ENCODE results near the gene OPCML. TPM values are rescaled to one million over a fixed set of nuclear protein-coding genes. Genes with fewer than 3 reads are reported as not detected.
A peak's percentile ranks its signal among the peaks of the same experiment; 100 is the strongest.

OPCML gene
- total RNA-seq, 1 donor from 2014 or later = 4.1 TPM

- no peaks in the 10 kb centered on the region for H3K9me3 Mint-ChIP-seq (ENCODE audit: unreplicated experiment)
- H3K4me3 Mint-ChIP-seq (ENCODE audit: unreplicated experiment) = no peak overlapping the region
- no peaks in the 10 kb centered on the region for H3K36me3 Mint-ChIP-seq (ENCODE audit: low read depth, unreplicated experiment)
- peaks cover 6% of the 10 kb centered on the region for H3K27me3 Mint-ChIP-seq (ENCODE audit: unreplicated experiment)
- peaks cover 24% of the 10 kb centered on the region for H3K4me1 Mint-ChIP-seq (ENCODE audit: unreplicated experiment)
- no peak for DNase-seq (ENCODE audit: low spot score)
- TF ChIP-seq, protein P1, sequence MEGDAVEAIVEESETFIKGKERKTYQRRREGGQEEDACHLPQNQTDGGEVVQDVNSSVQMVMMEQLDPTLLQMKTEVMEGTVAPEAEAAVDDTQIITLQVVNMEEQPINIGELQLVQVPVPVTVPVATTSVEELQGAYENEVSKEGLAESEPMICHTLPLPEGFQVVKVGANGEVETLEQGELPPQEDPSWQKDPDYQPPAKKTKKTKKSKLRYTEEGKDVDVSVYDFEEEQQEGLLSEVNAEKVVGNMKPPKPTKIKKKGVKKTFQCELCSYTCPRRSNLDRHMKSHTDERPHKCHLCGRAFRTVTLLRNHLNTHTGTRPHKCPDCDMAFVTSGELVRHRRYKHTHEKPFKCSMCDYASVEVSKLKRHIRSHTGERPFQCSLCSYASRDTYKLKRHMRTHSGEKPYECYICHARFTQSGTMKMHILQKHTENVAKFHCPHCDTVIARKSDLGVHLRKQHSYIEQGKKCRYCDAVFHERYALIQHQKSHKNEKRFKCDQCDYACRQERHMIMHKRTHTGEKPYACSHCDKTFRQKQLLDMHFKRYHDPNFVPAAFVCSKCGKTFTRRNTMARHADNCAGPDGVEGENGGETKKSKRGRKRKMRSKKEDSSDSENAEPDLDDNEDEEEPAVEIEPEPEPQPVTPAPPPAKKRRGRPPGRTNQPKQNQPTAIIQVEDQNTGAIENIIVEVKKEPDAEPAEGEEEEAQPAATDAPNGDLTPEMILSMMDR (IDR thresholded peaks at IDR 0.05; ENCODE audit: unreplicated experiment) = no peak
- H3K27ac Mint-ChIP-seq (ENCODE audit: unreplicated experiment) = no peak overlapping the region
Observed at GRCh38 chr11:133559833-133560471, 27.7 kb upstream of the OPCML start.

DNA sequence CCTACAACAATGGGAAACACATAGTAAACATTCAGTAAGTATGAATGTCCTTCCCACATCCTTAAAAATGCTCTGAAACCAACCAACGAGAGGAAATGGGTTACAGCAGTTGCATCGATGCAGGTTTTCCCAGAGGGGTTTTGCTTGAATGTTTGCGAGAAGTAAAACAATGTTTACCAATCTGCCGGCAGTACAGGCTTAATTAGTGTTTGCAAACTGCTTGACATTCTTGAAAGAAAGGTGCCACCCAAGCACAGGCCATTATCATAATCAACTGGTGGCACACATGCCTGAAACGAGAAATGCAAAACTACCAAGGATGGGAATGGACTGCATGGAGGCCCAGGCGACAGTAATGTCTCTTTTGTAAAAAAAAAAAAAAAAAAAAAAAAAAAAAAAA lies 27.1 kb upstream of the OPCML start:
- Mint-ChIP-seq H3K36me3 (ENCODE audit: low read depth, unreplicated experiment) (no peaks in the 10 kb centered on the region), H3K4me1 (ENCODE audit: unreplicated experiment) (peaks cover 26% of the 10 kb centered on the region), H3K9me3 (ENCODE audit: unreplicated experiment) (no peaks in the 10 kb centered on the region), H3K4me3 (ENCODE audit: unreplicated experiment) (no peak overlapping the region), H3K27ac (ENCODE audit: unreplicated experiment) (no peak overlapping the region), H3K27me3 (ENCODE audit: unreplicated experiment) (peaks cover 8% of the 10 kb centered on the region)
- DNase-seq (ENCODE audit: low spot score) = no peak
- TF ChIP-seq, protein P1 (IDR thresholded peaks at IDR 0.05; ENCODE audit: unreplicated experiment) = no peak

- peak overlapping the region; percentile 71 for H3K27ac Mint-ChIP-seq (ENCODE audit: unreplicated experiment)
- H3K4me1 Mint-ChIP-seq (ENCODE audit: unreplicated experiment) = peaks cover 38% of the 10 kb centered on the region
- no peak for DNase-seq (ENCODE audit: low spot score)
- H3K27me3 Mint-ChIP-seq (ENCODE audit: unreplicated experiment) = peaks cover 8% of the 10 kb centered on the region
- no peaks in the 10 kb centered on the region for H3K36me3 Mint-ChIP-seq (ENCODE audit: low read depth, unreplicated experiment)
- H3K4me3 Mint-ChIP-seq (ENCODE audit: unreplicated experiment) = no peak overlapping the region
- TF ChIP-seq, protein P1 (IDR thresholded peaks at IDR 0.05; ENCODE audit: unreplicated experiment) = no peak
- H3K9me3 Mint-ChIP-seq (ENCODE audit: unreplicated experiment) = no peaks in the 10 kb centered on the region
Observed at GRCh38 chr11:133555034-133555433, 22.7 kb upstream of the OPCML start.

DNA sequence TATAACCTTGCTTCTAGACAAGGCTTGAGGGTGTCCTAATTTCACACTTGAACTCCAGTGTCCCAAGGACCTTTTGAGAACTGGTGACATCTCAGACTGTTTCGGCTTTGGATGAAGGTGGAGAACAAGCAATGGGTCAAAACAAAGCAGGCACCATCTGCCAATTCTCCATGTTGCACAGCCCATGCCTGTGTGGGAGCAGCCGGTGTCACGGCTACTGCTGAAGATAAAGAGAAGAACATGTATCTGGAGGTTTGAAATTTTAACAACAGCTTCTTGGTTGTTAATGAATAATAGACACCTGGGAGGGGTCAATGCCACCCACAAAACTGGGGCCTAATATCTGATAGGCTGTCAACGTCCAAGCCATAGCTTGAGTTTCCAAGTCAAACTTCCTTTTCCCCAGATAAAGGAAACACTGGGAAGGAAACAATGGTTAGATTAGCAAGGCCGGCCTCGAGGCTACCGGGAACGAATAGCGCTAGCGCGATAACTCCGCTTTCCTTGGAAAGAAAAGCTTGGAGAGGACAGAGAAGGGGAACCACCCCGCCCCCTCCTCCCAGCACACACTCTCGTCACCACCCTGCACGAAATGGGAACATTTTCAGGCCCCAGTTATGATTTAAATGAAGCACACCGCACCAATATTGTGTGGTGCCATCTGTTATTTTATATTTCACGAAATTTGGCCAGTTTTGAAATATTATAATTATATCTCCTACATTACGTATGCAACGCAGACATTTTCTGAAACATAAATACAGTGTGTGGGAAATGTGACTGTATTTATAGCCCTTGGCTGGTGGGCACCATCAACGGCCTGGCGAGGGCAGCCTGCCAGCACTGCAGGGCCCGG lies 21.8 kb upstream of the OPCML start:
- Mint-ChIP-seq H3K4me3 (ENCODE audit: unreplicated experiment) (no peak overlapping the region), H3K36me3 (ENCODE audit: low read depth, unreplicated experiment) (no peaks in the 10 kb centered on the region), H3K27me3 (ENCODE audit: unreplicated experiment) (peaks cover 8% of the 10 kb centered on the region), H3K27ac (ENCODE audit: unreplicated experiment) (no peak overlapping the region), H3K4me1 (ENCODE audit: unreplicated experiment) (peaks cover 31% of the 10 kb centered on the region), H3K9me3 (ENCODE audit: unreplicated experiment) (no peaks in the 10 kb centered on the region)
- DNase-seq (ENCODE audit: low spot score) = no peak
- TF ChIP-seq, protein P1 (IDR thresholded peaks at IDR 0.05; ENCODE audit: unreplicated experiment) = no peak

- no peak overlapping the region for H3K27ac Mint-ChIP-seq (ENCODE audit: unreplicated experiment)
- H3K27me3 Mint-ChIP-seq (ENCODE audit: unreplicated experiment) = peaks cover 3% of the 10 kb centered on the region
- no peak for DNase-seq (ENCODE audit: low spot score)
- H3K36me3 Mint-ChIP-seq (ENCODE audit: low read depth, unreplicated experiment) = no peaks in the 10 kb centered on the region
- TF ChIP-seq, protein P1 (IDR thresholded peaks at IDR 0.05; ENCODE audit: unreplicated experiment) = no peak
- no peaks in the 10 kb centered on the region for H3K9me3 Mint-ChIP-seq (ENCODE audit: unreplicated experiment)
- H3K4me1 Mint-ChIP-seq (ENCODE audit: unreplicated experiment) = peaks cover 25% of the 10 kb centered on the region
- no peak overlapping the region for H3K4me3 Mint-ChIP-seq (ENCODE audit: unreplicated experiment)
Observed at GRCh38 chr11:133552938-133553337, 20.6 kb upstream of the OPCML start.
